Measurements from ENCODE around the gene PTPN21.

Gene PTPN21

GRCh38 chr14:88515499-88516221, 39.1 kb downstream of the PTPN21 start:
- no peaks in the 10 kb centered on the region for H3K36me3 ChIP-seq (ENCODE audit: control insufficient read depth, insufficient read depth, low read length)
- H3K27ac ChIP-seq (ENCODE audit: insufficient read depth, low read length, poor library complexity, severe bottlenecking): no peak overlapping the region
- H3K4me3 ChIP-seq (ENCODE audit: insufficient read depth, low read depth, low read length, poor library complexity, severe bottlenecking): no peak overlapping the region
- H3K27me3 ChIP-seq (replicated peaks; ENCODE audit: control insufficient read depth, insufficient read depth, low read length, poor library complexity, severe bottlenecking): peaks cover 3% of the 10 kb centered on the region
- no peaks in the 10 kb centered on the region for H3K9me3 ChIP-seq (ENCODE audit: control insufficient read depth, low read length)
- no peak for DNase-seq
- H3K4me1 ChIP-seq (ENCODE audit: control insufficient read depth, insufficient read depth, low read length, poor library complexity, severe bottlenecking): no peaks in the 10 kb centered on the region

- Histone ChIP-seq H3K4me3 (ENCODE audit: insufficient read depth, low read depth, low read length, poor library complexity, severe bottlenecking) (no peak overlapping the region), H3K9me3 (ENCODE audit: control insufficient read depth, low read length) (no peaks in the 10 kb centered on the region), H3K27me3 (replicated peaks; ENCODE audit: control insufficient read depth, insufficient read depth, low read length, poor library complexity, severe bottlenecking) (no peaks in the 10 kb centered on the region), H3K4me1 (ENCODE audit: control insufficient read depth, insufficient read depth, low read length, poor library complexity, severe bottlenecking) (no peaks in the 10 kb centered on the region), H3K36me3 (ENCODE audit: control insufficient read depth, insufficient read depth, low read length) (no peaks in the 10 kb centered on the region), H3K27ac (ENCODE audit: insufficient read depth, low read length, poor library complexity, severe bottlenecking) (no peak overlapping the region)
- DNase-seq: no peak
These were observed 47.6 kb downstream of the PTPN21 start for GRCh38 chr14:88507208-88507607.

GRCh38 chr14:88505621-88506020, 49.2 kb downstream of the PTPN21 start:
- Histone ChIP-seq H3K4me1 (ENCODE audit: control insufficient read depth, insufficient read depth, low read length, poor library complexity, severe bottlenecking) (no peaks in the 10 kb centered on the region), H3K36me3 (ENCODE audit: control insufficient read depth, insufficient read depth, low read length) (no peaks in the 10 kb centered on the region), H3K27ac (ENCODE audit: insufficient read depth, low read length, poor library complexity, severe bottlenecking) (no peak overlapping the region), H3K27me3 (replicated peaks; ENCODE audit: control insufficient read depth, insufficient read depth, low read length, poor library complexity, severe bottlenecking) (no peaks in the 10 kb centered on the region), H3K4me3 (ENCODE audit: insufficient read depth, low read depth, low read length, poor library complexity, severe bottlenecking) (no peak overlapping the region), H3K9me3 (ENCODE audit: control insufficient read depth, low read length) (no peaks in the 10 kb centered on the region)
- DNase-seq: no peak

- Histone ChIP-seq H3K4me1 (ENCODE audit: control insufficient read depth, insufficient read depth, low read length, poor library complexity, severe bottlenecking) (no peaks in the 10 kb centered on the region), H3K27ac (ENCODE audit: insufficient read depth, low read length, poor library complexity, severe bottlenecking) (no peak overlapping the region), H3K27me3 (replicated peaks; ENCODE audit: control insufficient read depth, insufficient read depth, low read length, poor library complexity, severe bottlenecking) (no peaks in the 10 kb centered on the region), H3K9me3 (ENCODE audit: control insufficient read depth, low read length) (no peaks in the 10 kb centered on the region), H3K36me3 (ENCODE audit: control insufficient read depth, insufficient read depth, low read length) (no peaks in the 10 kb centered on the region), H3K4me3 (ENCODE audit: insufficient read depth, low read depth, low read length, poor library complexity, severe bottlenecking) (no peak overlapping the region)
- no peak for DNase-seq
These were observed 50.2 kb downstream of the PTPN21 start for GRCh38 chr14:88504602-88505001.

- H3K27ac ChIP-seq (ENCODE audit: insufficient read depth, low read length, poor library complexity, severe bottlenecking): no peak overlapping the region
- DNase-seq: no peak
- H3K9me3 ChIP-seq (ENCODE audit: control insufficient read depth, low read length): no peaks in the 10 kb centered on the region
- H3K36me3 ChIP-seq (ENCODE audit: control insufficient read depth, insufficient read depth, low read length): no peaks in the 10 kb centered on the region
- no peaks in the 10 kb centered on the region for H3K4me1 ChIP-seq (ENCODE audit: control insufficient read depth, insufficient read depth, low read length, poor library complexity, severe bottlenecking)
- H3K27me3 ChIP-seq (replicated peaks; ENCODE audit: control insufficient read depth, insufficient read depth, low read length, poor library complexity, severe bottlenecking): no peaks in the 10 kb centered on the region
- H3K4me3 ChIP-seq (ENCODE audit: insufficient read depth, low read depth, low read length, poor library complexity, severe bottlenecking): no peak overlapping the region
These were observed 50.9 kb downstream of the PTPN21 start for GRCh38 chr14:88503754-88504406.

GRCh38 chr14:88502740-88503139, 52.1 kb downstream of the PTPN21 start:
- no peak for DNase-seq
- H3K4me1 ChIP-seq (ENCODE audit: control insufficient read depth, insufficient read depth, low read length, poor library complexity, severe bottlenecking): no peaks in the 10 kb centered on the region
- no peak overlapping the region for H3K27ac ChIP-seq (ENCODE audit: insufficient read depth, low read length, poor library complexity, severe bottlenecking)
- H3K27me3 ChIP-seq (replicated peaks; ENCODE audit: control insufficient read depth, insufficient read depth, low read length, poor library complexity, severe bottlenecking): no peaks in the 10 kb centered on the region
- no peaks in the 10 kb centered on the region for H3K36me3 ChIP-seq (ENCODE audit: control insufficient read depth, insufficient read depth, low read length)
- no peaks in the 10 kb centered on the region for H3K9me3 ChIP-seq (ENCODE audit: control insufficient read depth, low read length)
- no peak overlapping the region for H3K4me3 ChIP-seq (ENCODE audit: insufficient read depth, low read depth, low read length, poor library complexity, severe bottlenecking)

- Histone ChIP-seq H3K27me3 (replicated peaks; ENCODE audit: control insufficient read depth, insufficient read depth, low read length, poor library complexity, severe bottlenecking) (no peaks in the 10 kb centered on the region), H3K4me3 (ENCODE audit: insufficient read depth, low read depth, low read length, poor library complexity, severe bottlenecking) (no peak overlapping the region), H3K4me1 (ENCODE audit: control insufficient read depth, insufficient read depth, low read length, poor library complexity, severe bottlenecking) (no peaks in the 10 kb centered on the region), H3K36me3 (ENCODE audit: control insufficient read depth, insufficient read depth, low read length) (no peaks in the 10 kb centered on the region), H3K9me3 (ENCODE audit: control insufficient read depth, low read length) (no peaks in the 10 kb centered on the region), H3K27ac (ENCODE audit: insufficient read depth, low read length, poor library complexity, severe bottlenecking) (no peak overlapping the region)
- no peak for DNase-seq
These were observed 54.2 kb downstream of the PTPN21 start for GRCh38 chr14:88500611-88501010.

GRCh38 chr14:88499225-88499624, 55.6 kb downstream of the PTPN21 start:
- Histone ChIP-seq H3K9me3 (ENCODE audit: control insufficient read depth, low read length) (no peaks in the 10 kb centered on the region), H3K27me3 (replicated peaks; ENCODE audit: control insufficient read depth, insufficient read depth, low read length, poor library complexity, severe bottlenecking) (no peaks in the 10 kb centered on the region), H3K4me3 (ENCODE audit: insufficient read depth, low read depth, low read length, poor library complexity, severe bottlenecking) (no peak overlapping the region), H3K27ac (ENCODE audit: insufficient read depth, low read length, poor library complexity, severe bottlenecking) (no peak overlapping the region), H3K36me3 (ENCODE audit: control insufficient read depth, insufficient read depth, low read length) (no peaks in the 10 kb centered on the region), H3K4me1 (ENCODE audit: control insufficient read depth, insufficient read depth, low read length, poor library complexity, severe bottlenecking) (no peaks in the 10 kb centered on the region)
- DNase-seq: no peak

- Histone ChIP-seq H3K9me3 (ENCODE audit: control insufficient read depth, low read length) (no peaks in the 10 kb centered on the region), H3K27me3 (replicated peaks; ENCODE audit: control insufficient read depth, insufficient read depth, low read length, poor library complexity, severe bottlenecking) (no peaks in the 10 kb centered on the region), H3K4me1 (ENCODE audit: control insufficient read depth, insufficient read depth, low read length, poor library complexity, severe bottlenecking) (no peaks in the 10 kb centered on the region), H3K27ac (ENCODE audit: insufficient read depth, low read length, poor library complexity, severe bottlenecking) (no peak overlapping the region), H3K4me3 (ENCODE audit: insufficient read depth, low read depth, low read length, poor library complexity, severe bottlenecking) (no peak overlapping the region), H3K36me3 (ENCODE audit: control insufficient read depth, insufficient read depth, low read length) (no peaks in the 10 kb centered on the region)
- DNase-seq: no peak
These were observed 58.4 kb downstream of the PTPN21 start for GRCh38 chr14:88496414-88496813.

- DNase-seq: no peak
- Histone ChIP-seq H3K27ac (ENCODE audit: insufficient read depth, low read length, poor library complexity, severe bottlenecking) (no peak overlapping the region), H3K4me3 (ENCODE audit: insufficient read depth, low read depth, low read length, poor library complexity, severe bottlenecking) (no peak overlapping the region), H3K27me3 (replicated peaks; ENCODE audit: control insufficient read depth, insufficient read depth, low read length, poor library complexity, severe bottlenecking) (no peaks in the 10 kb centered on the region), H3K9me3 (ENCODE audit: control insufficient read depth, low read length) (no peaks in the 10 kb centered on the region), H3K36me3 (ENCODE audit: control insufficient read depth, insufficient read depth, low read length) (no peaks in the 10 kb centered on the region), H3K4me1 (ENCODE audit: control insufficient read depth, insufficient read depth, low read length, poor library complexity, severe bottlenecking) (no peaks in the 10 kb centered on the region)
These were observed 61.2 kb downstream of the PTPN21 start for GRCh38 chr14:88493392-88494185.
